Liver (tissue), 9 donors: ENCODE results near the gene PAXX. TPM values are rescaled to one million over a fixed set of nuclear protein-coding genes. Genes with fewer than 3 reads are reported as not detected.

Experiments
- DNase-seq: peaks from one replicate; pipeline ENCODE4 v3.0.0-alpha.2; 2017; ENCODE audit warnings: low spot score
- H3K27ac ChIP-seq, 2 donors: one replicate each; pipeline ENCODE4 v1.7.0; 2013; ENCODE audit warnings: inconsistent platforms in 2 of 2, low read length in 2 of 2, control low read depth in 1 of 2, low read depth in 1 of 2, mild to moderate bottlenecking in 1 of 2
- H3K27me3 ChIP-seq, 4 donors: one replicate each; pipeline versions ENCODE4 v1.6.1 to v1.7.0; 2013; ENCODE audit warnings: low read length in 3 of 4, inconsistent platforms in 1 of 4, mild to moderate bottlenecking in 1 of 4, moderate library complexity in 1 of 4; ENCODE audit not compliant: control insufficient read depth in 4 of 4, insufficient read depth in 4 of 4
- H3K36me3 ChIP-seq, 4 donors: one replicate each; pipeline versions ENCODE4 v1.6.1 to v1.7.0; 2013; ENCODE audit warnings: low read length in 3 of 4, mild to moderate bottlenecking in 3 of 4, low read depth in 1 of 4, moderate library complexity in 1 of 4; ENCODE audit not compliant: control insufficient read depth in 4 of 4, insufficient read depth in 3 of 4
- H3K4me1 ChIP-seq, 4 donors: one replicate each; pipeline versions ENCODE4 v1.6.1 to v1.7.0; 2013; ENCODE audit warnings: low read length in 3 of 4, mild to moderate bottlenecking in 3 of 4, moderate library complexity in 1 of 4; ENCODE audit not compliant: control insufficient read depth in 4 of 4, insufficient read depth in 4 of 4
- H3K4me3 ChIP-seq, 3 donors: one replicate each; pipeline versions ENCODE4 v1.6.1 to v1.7.0; 2013; ENCODE audit warnings: low read length in 3 of 3, control low read depth in 1 of 3, low read depth in 1 of 3, mild to moderate bottlenecking in 1 of 3
- H3K9ac ChIP-seq, 2 donors: one replicate each; pipeline ENCODE4 v1.7.0; 2013; ENCODE audit warnings: low read length in 2 of 2, mild to moderate bottlenecking in 2 of 2, moderate library complexity in 2 of 2, control low read depth in 1 of 2, low read depth in 1 of 2
- H3K9me3 ChIP-seq, 4 donors: one replicate each; pipeline versions ENCODE4 v1.6.1 to v1.7.0; 2013; ENCODE audit warnings: low read length in 3 of 4; ENCODE audit not compliant: control insufficient read depth in 4 of 4
- CTCF ChIP-seq: fragments of 150-350 bp; IDR thresholded peaks from 2 replicates; pipeline ENCODE4 v1.5.1; 2017; ENCODE audit warnings: improper control_type of control experiment, low read depth, low read length; ENCODE audit not compliant: missing input control
- EGR1 ChIP-seq, 2 donors: IDR thresholded peaks; 2 replicates each; pipeline ENCODE4 v1.6.1; 2016 to 2018; ENCODE audit warnings: antibody characterized with exemption in 2 of 2, low read depth in 2 of 2
- FOXA1 ChIP-seq: IDR thresholded peaks from 2 replicates; pipeline ENCODE4 v1.6.1; 2016; ENCODE audit warnings: antibody characterized with exemption
- FOXA2 ChIP-seq: IDR thresholded peaks from 2 replicates; pipeline ENCODE4 v1.6.1; 2016; ENCODE audit warnings: antibody characterized with exemption
- GABPA ChIP-seq, 2 donors: IDR thresholded peaks in 1 of 2; conservative IDR thresholded peaks in 1 of 2; 2 replicates each; pipeline ENCODE4 v1.6.1; 2016; ENCODE audit warnings: antibody characterized with exemption in 2 of 2, mild to moderate bottlenecking in 1 of 2, moderate library complexity in 1 of 2
- HNF4A ChIP-seq, 2 donors: conservative IDR thresholded peaks; 2 replicates each; pipeline ENCODE4 v1.6.1; 2016; ENCODE audit warnings: antibody characterized with exemption in 2 of 2, mild to moderate bottlenecking in 2 of 2
- HNF4G ChIP-seq: IDR thresholded peaks from 2 replicates; pipeline ENCODE4 v1.6.1; 2016; ENCODE audit warnings: antibody characterized with exemption
- JUND ChIP-seq, 2 donors: IDR thresholded peaks; 2 replicates each; pipeline ENCODE4 v1.6.1; 2016; ENCODE audit warnings: antibody characterized with exemption in 2 of 2
- MAX ChIP-seq: IDR thresholded peaks from 2 replicates; pipeline ENCODE4 v1.6.1; 2016; ENCODE audit warnings: antibody characterized with exemption
- NR2F2 ChIP-seq: IDR thresholded peaks from 2 replicates; pipeline ENCODE4 v1.6.1; 2016; ENCODE audit warnings: antibody characterized with exemption
- RAD21 ChIP-seq, 2 donors: IDR thresholded peaks; 2 replicates each; pipeline ENCODE4 v1.6.1; 2016; ENCODE audit warnings: antibody characterized with exemption in 2 of 2, mild to moderate bottlenecking in 2 of 2
- REST ChIP-seq: IDR thresholded peaks from 2 replicates; pipeline ENCODE4 v1.6.1; 2016; ENCODE audit warnings: antibody characterized with exemption, mild to moderate bottlenecking
- RXRA ChIP-seq, 2 donors: IDR thresholded peaks; 2 replicates each; pipeline ENCODE4 v1.6.1; 2017 to 2018; ENCODE audit warnings: antibody characterized with exemption in 2 of 2, mild to moderate bottlenecking in 1 of 2
- SP1 ChIP-seq: IDR thresholded peaks from 2 replicates; pipeline ENCODE4 v1.6.1; 2018; ENCODE audit warnings: antibody characterized with exemption, mild to moderate bottlenecking
- TAF1 ChIP-seq: conservative IDR thresholded peaks from 2 replicates; pipeline ENCODE4 v1.6.1; 2016; ENCODE audit warnings: antibody characterized with exemption, mild to moderate bottlenecking
- YY1 ChIP-seq: IDR thresholded peaks from 2 replicates; pipeline ENCODE4 v1.6.1; 2016; ENCODE audit warnings: antibody characterized with exemption, mild to moderate bottlenecking
- WGBS: extraction: QIAGEN DNeasy Blood & Tissue Kit; methylation state at CpG from one replicate; pipeline ENCODE4 v1.1.7; 2013; 5-methylcytosine and 5-hydroxymethylcytosine counted together
- polyA plus RNA-seq, 2 donors: library from polyadenylated mRNA; stranded (reverse) in 1 of 2; unstranded in 1 of 2; fragments of 200-250 nt in 1 of 2; fragments of >200 nt in 1 of 2; fragmentation: Nextera tagmentation in 1 of 2; extraction: Ambion mirVana in 1 of 2; gene quantifications; one replicate each; pipeline versions ENCODE4 v1.2.1 to v1.2.3, GENCODE V29; 2013 to 2015
- total RNA-seq, 2 donors: library from RNA; depleted of rRNA; stranded (reverse); fragments of >200 nt; gene quantifications; one replicate each; pipeline ENCODE4 v1.2.3, GENCODE V29; 2014
- TF ChIP-seq, protein P1 (sequence below): IDR thresholded peaks from 2 replicates; pipeline ENCODE4 v1.6.1; 2016; ENCODE audit warnings: antibody characterized with exemption
- TF ChIP-seq, protein P2 (sequence below): IDR thresholded peaks from 2 replicates; pipeline ENCODE4 v1.6.1; 2016; ENCODE audit warnings: antibody characterized with exemption
- donor health status: healthy.
- donor health status: healthy.
- donor health status: healthy.
- donor health status: healthy.
- donor health status: healthy.

PAXX gene
- total and polyA plus RNA-seq, 4 donors: 7.3 to 34.1 (median 19.2) TPM

DNA sequence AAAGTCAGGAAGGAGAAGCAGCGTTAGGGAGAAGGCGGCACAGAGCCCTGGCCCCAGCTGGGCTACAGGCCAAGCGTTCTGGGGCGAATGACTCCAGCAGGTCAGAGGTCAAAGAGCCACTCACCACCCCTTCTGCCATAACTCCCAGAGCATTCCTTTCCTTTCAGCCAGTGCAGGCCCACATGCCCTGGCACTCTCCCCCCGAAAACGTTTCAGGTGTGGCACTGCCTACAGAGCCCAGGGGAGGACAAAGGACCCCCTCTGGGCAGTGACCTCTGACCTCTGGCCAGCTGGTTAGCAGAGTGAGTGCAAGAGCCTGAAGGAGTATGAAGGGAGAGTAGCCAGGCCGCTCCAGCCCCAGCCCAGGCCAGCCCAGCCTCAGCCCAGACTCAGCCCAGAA is 30.9 kb downstream of the PAXX start:
- H3K9ac ChIP-seq: no peak overlapping the region
- TF ChIP-seq, protein P1, sequence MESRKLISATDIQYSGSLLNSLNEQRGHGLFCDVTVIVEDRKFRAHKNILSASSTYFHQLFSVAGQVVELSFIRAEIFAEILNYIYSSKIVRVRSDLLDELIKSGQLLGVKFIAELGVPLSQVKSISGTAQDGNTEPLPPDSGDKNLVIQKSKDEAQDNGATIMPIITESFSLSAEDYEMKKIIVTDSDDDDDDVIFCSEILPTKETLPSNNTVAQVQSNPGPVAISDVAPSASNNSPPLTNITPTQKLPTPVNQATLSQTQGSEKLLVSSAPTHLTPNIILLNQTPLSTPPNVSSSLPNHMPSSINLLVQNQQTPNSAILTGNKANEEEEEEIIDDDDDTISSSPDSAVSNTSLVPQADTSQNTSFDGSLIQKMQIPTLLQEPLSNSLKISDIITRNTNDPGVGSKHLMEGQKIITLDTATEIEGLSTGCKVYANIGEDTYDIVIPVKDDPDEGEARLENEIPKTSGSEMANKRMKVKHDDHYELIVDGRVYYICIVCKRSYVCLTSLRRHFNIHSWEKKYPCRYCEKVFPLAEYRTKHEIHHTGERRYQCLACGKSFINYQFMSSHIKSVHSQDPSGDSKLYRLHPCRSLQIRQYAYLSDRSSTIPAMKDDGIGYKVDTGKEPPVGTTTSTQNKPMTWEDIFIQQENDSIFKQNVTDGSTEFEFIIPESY: no peak
- no peak for TF ChIP-seq HNF4G
- TF ChIP-seq TAF1: no peak
- TF ChIP-seq EGR1 (IDR thresholded peaks at IDR 0.05; ENCODE audit: low read depth in 2 of 2): no peak
- TF ChIP-seq JUND (IDR thresholded peaks at IDR 0.05): no peak
- TF ChIP-seq FOXA2: no peak
- TF ChIP-seq NR2F2: peak; percentile 97
- TF ChIP-seq, protein P2, sequence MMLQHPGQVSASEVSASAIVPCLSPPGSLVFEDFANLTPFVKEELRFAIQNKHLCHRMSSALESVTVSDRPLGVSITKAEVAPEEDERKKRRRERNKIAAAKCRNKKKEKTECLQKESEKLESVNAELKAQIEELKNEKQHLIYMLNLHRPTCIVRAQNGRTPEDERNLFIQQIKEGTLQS: no peak
- TF ChIP-seq REST: no peak
- no peak for TF ChIP-seq MAX
- TF ChIP-seq SP1: peak; percentile 19
- TF ChIP-seq CTCF: no peak
- TF ChIP-seq HNF4A (conservative IDR thresholded peaks at IDR 0.05): peak; percentile 21 to 36
- TF ChIP-seq RXRA (IDR thresholded peaks at IDR 0.05): peak; percentile 54 to 73
- TF ChIP-seq FOXA1: no peak
- no peak for TF ChIP-seq GABPA (IDR thresholded peaks at IDR 0.05 in 1 of 2, conservative IDR thresholded peaks at IDR 0.05 in 1 of 2)
- no peak for TF ChIP-seq YY1
- no peak for TF ChIP-seq RAD21 (IDR thresholded peaks at IDR 0.05)
- H3K4me3 ChIP-seq: no peak overlapping the region
- peaks cover 30 to 56% (median 43%) of the 10 kb centered on the region in 4 donors for H3K4me1 ChIP-seq
- no peaks in the 10 kb centered on the region for H3K9me3 ChIP-seq
- no peak for DNase-seq
- H3K27me3 ChIP-seq: no peaks in the 10 kb centered on the region
- no peaks in the 10 kb centered on the region for H3K36me3 ChIP-seq
- WGBS: 42% methylated on average over 7 of the region's 7 CpGs
- H3K27ac ChIP-seq: peak overlapping the region; percentile 22 to 44
